Colonic mucosa (tissue), 4 donors: Measurements from ENCODE around the gene SPATA21. TPM values are rescaled to one million over a fixed set of nuclear protein-coding genes. Genes with fewer than 3 reads are reported as not detected.

Experiments
- DNase-seq: peaks from one replicate; pipeline ENCODE4 v3.0.0-alpha.2; 2020
- H3K27ac ChIP-seq: fragments of 200-600 bp; one replicate; pipeline ENCODE4 v1.8.0; 2021
- H3K27me3 ChIP-seq: fragments of 200-600 bp; one replicate; pipeline ENCODE4 v1.8.0; 2021
- H3K36me3 ChIP-seq: fragments of 200-600 bp; one replicate; pipeline ENCODE4 v1.8.0; 2021
- H3K4me1 ChIP-seq: fragments of 200-600 bp; one replicate; pipeline ENCODE4 v1.8.0; 2021; ENCODE audit warnings: mild to moderate bottlenecking
- H3K4me3 ChIP-seq: fragments of 200-600 bp; one replicate; pipeline ENCODE4 v1.8.0; 2021
- H3K9ac ChIP-seq, 2 donors: one replicate each; pipeline ENCODE4 v1.7.0; 2013; ENCODE audit warnings: control low read depth in 2 of 2, low read depth in 2 of 2, low read length in 2 of 2
- H3K9me3 ChIP-seq: fragments of 200-600 bp; one replicate; pipeline ENCODE4 v1.8.0; 2021
- intact Hi-C: fragments of 100-400 bp; cut with DNase I; formaldehyde crosslinking; loops from one replicate; pipeline ENCODE4 v1.14.1; 2022
- total RNA-seq, 2 donors: library from RNA; stranded (reverse); fragmentation: NEBNext Ultra II Directional in 1 of 2; extraction: Animal tissue kit (Norgen Biotek cat#: 25700) in 1 of 2; gene quantifications; one replicate each; pipeline ENCODE4 v1.2.1, GENCODE V29; 2021
- TF ChIP-seq, protein P1 (sequence below): fragments of 200-600 bp; IDR thresholded peaks from one replicate; pipeline ENCODE4 v1.8.0; 2022; ENCODE audit warnings: antibody characterized with exemption, mild to moderate bottlenecking
- donor health status: healthy.
- donor health status: DM: no; HTN: no; CAD: no.
- donor health status: DM: no; HTN: no; CAD: no.

The SPATA21 gene
- total RNA-seq, 2 donors from 2014 or later = not detected

- H3K27ac ChIP-seq = no peak overlapping the region
- TF ChIP-seq, protein P1, sequence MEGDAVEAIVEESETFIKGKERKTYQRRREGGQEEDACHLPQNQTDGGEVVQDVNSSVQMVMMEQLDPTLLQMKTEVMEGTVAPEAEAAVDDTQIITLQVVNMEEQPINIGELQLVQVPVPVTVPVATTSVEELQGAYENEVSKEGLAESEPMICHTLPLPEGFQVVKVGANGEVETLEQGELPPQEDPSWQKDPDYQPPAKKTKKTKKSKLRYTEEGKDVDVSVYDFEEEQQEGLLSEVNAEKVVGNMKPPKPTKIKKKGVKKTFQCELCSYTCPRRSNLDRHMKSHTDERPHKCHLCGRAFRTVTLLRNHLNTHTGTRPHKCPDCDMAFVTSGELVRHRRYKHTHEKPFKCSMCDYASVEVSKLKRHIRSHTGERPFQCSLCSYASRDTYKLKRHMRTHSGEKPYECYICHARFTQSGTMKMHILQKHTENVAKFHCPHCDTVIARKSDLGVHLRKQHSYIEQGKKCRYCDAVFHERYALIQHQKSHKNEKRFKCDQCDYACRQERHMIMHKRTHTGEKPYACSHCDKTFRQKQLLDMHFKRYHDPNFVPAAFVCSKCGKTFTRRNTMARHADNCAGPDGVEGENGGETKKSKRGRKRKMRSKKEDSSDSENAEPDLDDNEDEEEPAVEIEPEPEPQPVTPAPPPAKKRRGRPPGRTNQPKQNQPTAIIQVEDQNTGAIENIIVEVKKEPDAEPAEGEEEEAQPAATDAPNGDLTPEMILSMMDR = no peak
- intact Hi-C loops = no loop called here
- H3K36me3 ChIP-seq = no peaks in the 10 kb centered on the region
- no peak overlapping the region for H3K4me3 ChIP-seq
- no peak for DNase-seq
- no peaks in the 10 kb centered on the region for H3K27me3 ChIP-seq
- H3K4me1 ChIP-seq = no peaks in the 10 kb centered on the region
- no peak overlapping the region for H3K9ac ChIP-seq
- no peaks in the 10 kb centered on the region for H3K9me3 ChIP-seq
Observed at GRCh38 chr1:16398371-16398953, 38.8 kb downstream of the SPATA21 start.

- DNase-seq = no peak
Observed at GRCh38 chr1:16397120-16397519, 40.1 kb downstream of the SPATA21 start.

DNA sequence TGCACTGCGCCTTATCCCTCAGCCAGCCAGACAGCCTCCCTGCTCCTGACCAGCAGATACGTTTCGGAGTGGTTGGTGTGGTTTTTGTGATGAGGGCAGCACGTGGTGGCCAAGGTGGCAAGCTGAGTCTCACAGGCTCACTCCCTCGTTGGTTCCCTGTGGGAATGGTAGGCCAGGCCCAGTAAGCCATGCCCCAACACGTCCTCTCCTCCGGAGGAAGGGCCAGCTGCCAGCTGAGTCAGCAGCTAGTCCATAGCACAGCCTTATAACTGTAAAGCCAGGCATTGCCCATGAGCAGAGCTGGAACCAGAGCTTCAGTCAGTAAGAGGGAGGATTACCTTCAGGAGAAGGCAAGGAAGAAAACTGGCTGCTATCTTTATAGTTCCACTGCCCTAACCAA lies 40.6 kb downstream of the SPATA21 start:
- no peaks in the 10 kb centered on the region for H3K36me3 ChIP-seq
- TF ChIP-seq, protein P1 = no peak

More at GRCh38 chr1:16397120-16397519, 40.1 kb downstream of the SPATA21 start:
- Histone ChIP-seq H3K27me3 (no peaks in the 10 kb centered on the region), H3K4me3 (no peak overlapping the region), H3K4me1 (no peaks in the 10 kb centered on the region), H3K27ac (no peak overlapping the region), H3K9ac (no peak overlapping the region), H3K9me3 (no peaks in the 10 kb centered on the region), H3K36me3 (no peaks in the 10 kb centered on the region)
- intact Hi-C loops = no loop called here
- TF ChIP-seq, protein P1 = no peak

GRCh38 chr1:16394977-16395376 lies 42.2 kb downstream of the SPATA21 start:
- no peak for DNase-seq
- no peaks in the 10 kb centered on the region for H3K27me3 ChIP-seq
- no peaks in the 10 kb centered on the region for H3K9me3 ChIP-seq
- no peaks in the 10 kb centered on the region for H3K36me3 ChIP-seq
- no peak overlapping the region for H3K27ac ChIP-seq
- no peak overlapping the region for H3K4me3 ChIP-seq
- TF ChIP-seq, protein P1 = no peak
- intact Hi-C loops = no loop called here
- H3K4me1 ChIP-seq = no peaks in the 10 kb centered on the region
- no peak overlapping the region for H3K9ac ChIP-seq

More for the DNA sequence above, 40.6 kb downstream of the SPATA21 start:
- Histone ChIP-seq H3K9ac (no peak overlapping the region), H3K27me3 (no peaks in the 10 kb centered on the region), H3K4me1 (no peaks in the 10 kb centered on the region), H3K27ac (no peak overlapping the region), H3K4me3 (no peak overlapping the region), H3K9me3 (no peaks in the 10 kb centered on the region)
- intact Hi-C loops = no loop called here
- no peak for DNase-seq

- no peaks in the 10 kb centered on the region for H3K36me3 ChIP-seq
- no peaks in the 10 kb centered on the region for H3K4me1 ChIP-seq
- H3K9ac ChIP-seq = no peak overlapping the region
- no peak for DNase-seq
- no peaks in the 10 kb centered on the region for H3K9me3 ChIP-seq
- TF ChIP-seq, protein P1 = no peak
- no peak overlapping the region for H3K27ac ChIP-seq
- intact Hi-C loops = no loop called here
- H3K4me3 ChIP-seq = no peak overlapping the region
- H3K27me3 ChIP-seq = no peaks in the 10 kb centered on the region
Observed at GRCh38 chr1:16393570-16394521, 43.4 kb downstream of the SPATA21 start.
